Fibroblast of pulmonary artery (primary cell): Measurements from ENCODE around the gene ZNF766.
A peak's percentile ranks its signal among the peaks of the same experiment; 100 is the strongest.
"Not testable (repeated sequence)": the region's sequence is repeated elsewhere in the genome, so short reads cannot be mapped to it uniquely, and the experiment has no call there.

Experiments
- DNase-seq: peaks from one replicate; pipeline ENCODE4 v3.0.0-alpha.2; 2010; ENCODE audit warnings: low read depth
- H3K4me3 ChIP-seq: replicated peaks from 2 replicates; pipeline ENCODE4 v1.5.1; 2011; ENCODE audit warnings: low read depth, mild to moderate bottlenecking, control low read depth, low read length, moderate library complexity
- TF ChIP-seq, protein P1 (sequence below): IDR thresholded peaks from 2 replicates; pipeline ENCODE4 v1.5.1; 2011; ENCODE audit warnings: mild to moderate bottlenecking, control low read depth, low read length, inconsistent platforms; ENCODE audit errors: missing control alignments

Gene ZNF766

DNA sequence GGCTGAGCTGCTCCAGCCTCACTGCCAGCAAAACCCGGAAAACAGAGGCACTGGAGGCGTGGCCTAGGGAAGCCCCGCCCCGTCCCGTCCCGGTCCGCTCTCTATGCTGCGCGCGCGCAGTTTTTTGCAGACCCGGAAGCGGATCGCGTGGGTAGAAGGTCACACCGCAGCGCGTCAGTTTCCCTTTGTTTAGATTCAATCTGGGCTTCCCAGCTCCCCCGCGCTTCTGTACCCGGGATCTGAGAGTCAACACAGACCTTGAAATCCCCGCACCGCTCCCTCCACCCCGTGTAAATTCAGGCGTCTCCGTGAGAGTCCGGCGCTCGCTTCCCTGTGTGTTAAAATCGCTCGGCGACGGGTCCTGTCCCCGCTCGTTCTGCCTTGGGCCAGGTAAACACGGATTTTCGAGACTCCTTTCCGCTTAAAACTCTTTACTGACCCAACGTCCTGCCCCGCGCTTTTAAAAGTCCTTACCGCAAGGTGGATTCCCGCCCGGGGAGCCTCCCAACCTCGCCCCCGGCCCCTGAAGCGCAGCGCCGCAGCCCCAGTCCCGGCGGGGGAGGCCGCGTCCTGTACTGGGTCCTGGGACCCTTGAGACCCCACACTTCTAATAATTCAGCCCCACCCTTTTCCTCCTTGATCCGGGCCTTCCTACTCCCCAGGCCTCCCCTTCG is 66.9 kb downstream of the ZNF766 start, which contains the start of gene ZNF610:
TSS of gene ZNF610 (plus strand) at position 127 of the 674 bp plus-strand sequence. CDS start 12,930 bp downstream, outside the sequence.
- peak within 1 kb of the TSS; percentile 91 for H3K4me3 ChIP-seq
- TF ChIP-seq, protein P1, sequence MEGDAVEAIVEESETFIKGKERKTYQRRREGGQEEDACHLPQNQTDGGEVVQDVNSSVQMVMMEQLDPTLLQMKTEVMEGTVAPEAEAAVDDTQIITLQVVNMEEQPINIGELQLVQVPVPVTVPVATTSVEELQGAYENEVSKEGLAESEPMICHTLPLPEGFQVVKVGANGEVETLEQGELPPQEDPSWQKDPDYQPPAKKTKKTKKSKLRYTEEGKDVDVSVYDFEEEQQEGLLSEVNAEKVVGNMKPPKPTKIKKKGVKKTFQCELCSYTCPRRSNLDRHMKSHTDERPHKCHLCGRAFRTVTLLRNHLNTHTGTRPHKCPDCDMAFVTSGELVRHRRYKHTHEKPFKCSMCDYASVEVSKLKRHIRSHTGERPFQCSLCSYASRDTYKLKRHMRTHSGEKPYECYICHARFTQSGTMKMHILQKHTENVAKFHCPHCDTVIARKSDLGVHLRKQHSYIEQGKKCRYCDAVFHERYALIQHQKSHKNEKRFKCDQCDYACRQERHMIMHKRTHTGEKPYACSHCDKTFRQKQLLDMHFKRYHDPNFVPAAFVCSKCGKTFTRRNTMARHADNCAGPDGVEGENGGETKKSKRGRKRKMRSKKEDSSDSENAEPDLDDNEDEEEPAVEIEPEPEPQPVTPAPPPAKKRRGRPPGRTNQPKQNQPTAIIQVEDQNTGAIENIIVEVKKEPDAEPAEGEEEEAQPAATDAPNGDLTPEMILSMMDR: no peak
- peak; percentile 87 for DNase-seq

DNA sequence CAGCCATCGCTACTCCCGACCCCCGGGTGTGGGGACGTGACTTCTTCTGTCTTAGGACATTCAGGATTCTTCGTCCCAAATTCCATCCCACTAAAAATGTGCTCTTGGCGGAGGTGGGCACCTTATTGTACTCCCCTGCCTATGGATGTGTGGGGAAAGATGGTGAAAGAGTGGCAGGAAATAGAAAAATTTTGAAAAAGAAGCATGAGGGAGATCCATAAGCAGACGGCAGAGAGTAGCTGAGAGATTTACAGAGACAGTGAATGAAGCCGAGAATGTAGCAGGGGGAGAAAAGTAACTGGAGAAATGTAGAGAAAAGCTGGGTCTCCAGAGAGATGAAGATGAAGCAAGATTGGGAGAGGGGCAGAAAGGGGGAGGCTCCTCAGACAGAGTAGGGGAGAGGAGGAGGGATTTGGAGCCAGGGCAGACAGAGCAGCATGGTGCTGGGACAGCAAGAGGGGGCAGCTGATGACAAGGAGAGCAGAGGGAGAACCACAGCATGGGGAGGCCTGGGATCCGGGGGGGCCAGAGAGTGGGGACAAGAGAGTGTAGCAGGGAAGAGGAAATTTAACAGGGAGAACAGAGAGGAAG is 67.5 kb downstream of the ZNF766 start:
- DNase-seq: peak; percentile 13
- peak overlapping the region; percentile 91 for H3K4me3 ChIP-seq
- TF ChIP-seq, protein P1: no peak

DNA sequence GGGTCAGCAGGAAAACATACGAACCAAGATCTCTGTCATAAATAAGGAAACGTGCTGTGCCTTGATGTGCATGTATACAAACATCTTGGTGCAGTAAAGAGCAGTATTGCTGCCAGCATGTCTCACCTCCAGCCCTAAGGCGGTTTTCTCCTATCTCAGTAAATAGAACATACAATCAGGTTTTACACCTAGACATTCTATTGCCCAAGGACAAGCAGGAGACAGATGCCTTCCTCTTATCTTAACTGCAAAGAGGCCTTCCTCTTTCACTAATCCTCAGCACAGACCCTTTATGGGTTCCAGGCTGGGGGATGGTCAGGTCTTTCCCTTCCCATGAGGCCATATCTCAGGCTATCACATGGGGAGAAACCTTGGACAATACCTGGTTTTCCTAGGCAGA is 69.6 kb downstream of the ZNF766 start:
- DNase-seq, H3K4me3 ChIP-seq: not testable (repeated sequence)

DNA sequence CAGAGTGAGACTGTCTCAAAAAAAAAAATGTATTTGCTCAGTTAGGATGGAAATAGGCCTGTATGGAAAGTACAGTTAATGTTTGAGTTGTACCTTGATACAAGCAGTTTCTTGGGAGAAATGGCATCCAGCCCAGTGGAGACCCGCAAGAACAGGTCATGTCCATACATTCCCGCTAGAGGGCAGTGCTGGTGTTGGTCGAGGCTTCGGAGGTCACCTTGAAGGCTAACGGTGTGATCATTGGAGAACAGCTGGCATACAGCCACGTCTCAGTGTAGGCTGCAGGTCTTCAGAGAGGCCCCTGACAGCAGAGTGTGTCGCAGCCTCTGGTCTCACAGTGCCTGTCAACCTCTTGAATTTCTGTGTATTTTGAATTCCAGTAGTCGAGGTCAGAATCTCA is 74.2 kb downstream of the ZNF766 start:
- TF ChIP-seq, protein P1: peak; percentile 35
- H3K4me3 ChIP-seq: no peak overlapping the region
- peak; percentile 38 for DNase-seq

DNA sequence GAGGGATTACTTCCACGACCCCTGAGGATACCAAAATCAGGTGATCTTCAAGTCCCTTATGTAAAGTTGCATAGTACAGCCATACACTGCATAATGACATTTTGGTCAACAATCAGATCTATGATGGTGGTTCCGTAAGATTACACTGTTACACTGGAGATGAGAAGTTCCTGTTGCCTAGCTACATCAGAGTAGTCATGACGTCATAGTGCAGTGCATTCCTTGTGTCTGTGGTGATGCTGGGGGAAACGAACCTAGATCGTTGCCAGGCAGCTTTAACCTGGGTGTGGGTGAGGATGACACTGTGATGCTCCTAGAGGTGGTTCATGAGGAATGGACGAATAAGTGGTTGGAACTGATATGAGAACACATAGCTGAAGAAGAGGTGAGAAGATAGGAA is 75.8 kb downstream of the ZNF766 start:
- no peak for DNase-seq
- no peak overlapping the region for H3K4me3 ChIP-seq
- TF ChIP-seq, protein P1: no peak
